Adipose tissue (tissue), 3 donors: ENCODE measurements around the gene MSMO1. TPM values are rescaled to one million over a fixed set of nuclear protein-coding genes. Genes with fewer than 3 reads are reported as not detected.
"Not testable (repeated sequence)": the region's sequence is repeated elsewhere in the genome, so short reads cannot be mapped to it uniquely, and the experiment has no call there.

Experiments
- H3K27ac ChIP-seq: one replicate; pipeline ENCODE4 v1.5.1; 2013; ENCODE audit warnings: low read depth, low read length
- WGBS, 3 donors: extraction: QIAGEN DNeasy Blood & Tissue Kit; methylation state at CpG; one replicate each; pipeline ENCODE4 v1.1.7; 2013; 5-methylcytosine and 5-hydroxymethylcytosine counted together
- polyA plus RNA-seq, 3 donors: library from polyadenylated mRNA; stranded (reverse); fragments of 200-250 nt; gene quantifications; one replicate each; pipeline ENCODE4 v1.2.3, GENCODE V29; 2013
- donor health status: healthy with polysubstance abuse.
- donor health status: Bipolar disorder and iron deficiency.
- donor health status: healthy.

MSMO1 gene
- 10 to 100 TPM; 12.5 to 24.8 (median 14.8) TPM for polyA plus RNA-seq

DNA sequence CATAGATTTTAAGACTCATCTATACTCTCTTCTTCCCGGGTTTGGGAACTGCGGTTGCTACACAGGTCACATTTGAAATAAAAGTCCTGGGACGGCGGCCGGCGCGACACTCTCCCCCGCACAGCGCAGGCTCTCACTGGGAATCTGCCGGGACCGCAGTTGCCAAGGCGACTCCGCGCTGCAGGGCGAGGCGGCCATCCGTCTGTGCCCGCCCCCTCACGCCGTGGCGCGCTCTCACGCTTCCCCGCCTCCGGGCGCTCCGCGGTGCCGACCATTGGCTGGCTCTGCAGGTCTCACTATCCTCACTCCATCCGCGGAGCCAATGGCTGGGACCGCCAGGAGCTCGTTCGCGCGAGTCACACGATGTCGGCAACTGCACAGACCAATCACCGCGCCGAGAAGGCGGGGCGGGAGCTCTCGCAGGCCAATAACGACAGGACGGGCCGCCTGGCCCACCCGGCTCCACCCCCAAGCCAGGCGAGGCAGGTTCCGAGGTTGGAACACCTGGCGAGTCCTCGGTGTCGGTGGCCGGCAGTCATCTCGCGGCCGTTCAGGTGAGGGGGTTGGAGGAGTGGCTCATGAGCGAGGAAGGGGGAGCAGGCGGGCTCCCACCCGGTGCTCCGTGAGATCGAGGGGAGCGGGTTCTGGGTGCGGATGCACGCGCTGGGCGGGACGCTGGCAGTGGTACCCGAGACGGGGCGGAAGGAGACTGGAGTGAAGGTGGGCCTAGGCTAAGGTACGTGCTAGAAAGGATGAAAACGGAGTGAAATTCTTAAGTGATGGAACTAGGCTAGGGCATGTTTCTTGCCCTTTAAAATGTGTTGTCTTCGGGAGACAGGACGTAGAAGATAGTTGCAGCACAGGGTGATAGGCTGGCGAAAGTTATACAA lies at the start of gene MSMO1:
Gene MSMO1 (plus strand): TSS at position 459 of the 890 bp plus-strand sequence. CDS start 5,702 bp downstream, outside the sequence.
- 0% methylated on average over 76 of the region's 76 CpGs for WGBS, 3 donors
- no peak within 1 kb of the TSS for H3K27ac ChIP-seq

DNA sequence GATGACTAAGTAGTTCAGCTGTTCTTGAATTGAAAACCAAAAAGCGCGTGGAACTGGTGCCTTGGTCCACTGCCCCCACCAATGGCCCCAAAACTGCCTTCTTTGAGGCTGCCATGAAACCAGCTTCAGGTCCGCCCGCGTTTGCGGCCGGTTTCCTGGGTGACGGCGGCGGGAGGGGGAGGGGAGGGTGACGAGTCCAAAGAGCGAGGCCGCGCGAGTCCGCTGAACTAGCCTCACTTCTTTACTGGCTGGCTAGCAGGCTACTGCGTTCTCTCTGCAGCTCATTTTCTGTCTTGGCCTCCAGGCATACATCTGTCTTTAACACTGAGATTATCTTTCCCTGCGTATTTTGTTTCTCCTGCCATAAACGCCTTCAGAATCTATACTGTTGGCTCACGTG lies 47.9 kb upstream of the MSMO1 start:
- WGBS, 3 donors, result 94 to 97% (median 95%) methylated on average over 20 of the region's 20 CpGs
- H3K27ac ChIP-seq, result not testable (repeated sequence)

- 94 to 100% (median 100%) methylated on average over 3 of the region's 3 CpGs for WGBS, 3 donors
- not testable (repeated sequence) for H3K27ac ChIP-seq
These were observed 42.8 kb upstream of the MSMO1 start for GRCh38 chr4:165284697-165285096.

DNA sequence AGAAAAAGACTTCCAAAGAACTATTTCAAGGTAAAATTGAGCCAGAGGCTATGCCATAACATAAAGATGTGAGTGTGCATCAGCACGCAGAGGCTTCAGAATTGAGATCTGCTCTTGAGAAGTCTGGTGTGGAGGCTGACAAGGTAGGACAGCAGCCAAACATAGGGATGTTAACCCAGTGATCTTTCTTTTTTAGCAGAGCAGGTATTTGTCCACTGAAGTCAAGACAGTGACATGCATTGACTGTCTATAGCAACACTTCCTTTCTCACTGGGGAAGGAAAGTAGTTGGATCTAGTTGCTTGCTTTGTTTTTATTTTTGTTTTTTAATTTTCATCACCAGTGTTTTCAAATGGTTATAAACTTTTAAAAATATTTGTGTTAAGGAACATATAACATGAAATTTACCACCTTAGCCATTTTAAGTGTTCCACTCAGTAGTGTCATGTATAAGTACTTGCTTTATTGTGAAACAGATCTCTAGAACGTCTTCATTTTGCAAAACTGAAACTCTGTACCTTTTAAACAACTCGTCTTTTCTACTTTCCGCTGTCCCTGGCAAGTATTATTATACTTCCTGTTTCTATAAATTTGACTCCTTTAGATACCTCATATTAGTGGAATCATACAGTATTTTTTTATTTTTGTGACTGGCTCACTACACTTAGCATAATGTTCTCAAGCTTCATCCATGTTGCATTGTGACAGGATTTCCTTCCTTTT lies 40.7 kb upstream of the MSMO1 start:
- 71 to 91% (median 76%) methylated on average over 4 of the region's 4 CpGs for WGBS, 3 donors
- not testable (repeated sequence) for H3K27ac ChIP-seq

DNA sequence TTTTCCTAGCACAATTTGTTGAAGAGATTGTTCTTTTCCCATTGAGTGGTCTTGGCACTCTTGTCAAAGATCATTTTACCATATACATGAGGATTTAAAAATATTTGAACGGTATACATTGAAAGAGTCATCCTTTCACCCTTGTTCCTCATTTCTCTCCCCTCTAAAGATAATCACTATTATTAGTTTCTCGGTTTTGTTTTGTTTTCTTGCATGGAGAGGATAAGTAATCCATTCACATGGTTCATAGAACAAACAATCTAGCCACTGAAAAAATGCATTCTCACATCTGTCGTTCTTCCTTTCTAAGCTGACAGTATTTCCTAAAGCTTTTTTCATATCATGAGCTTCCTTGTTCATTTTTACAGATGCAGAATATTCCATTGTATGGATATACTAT lies 39.2 kb upstream of the MSMO1 start:
- no peak overlapping the region for H3K27ac ChIP-seq
- WGBS, 3 donors, result 61 to 73% (median 69%) methylated on average over 3 of the region's 3 CpGs

GRCh38 chr4:165288639-165289422 lies 38.6 kb upstream of the MSMO1 start:
- no peak overlapping the region for H3K27ac ChIP-seq

- H3K27ac ChIP-seq, result no peak overlapping the region
These were observed 38.1 kb upstream of the MSMO1 start for GRCh38 chr4:165289423-165289785.

DNA sequence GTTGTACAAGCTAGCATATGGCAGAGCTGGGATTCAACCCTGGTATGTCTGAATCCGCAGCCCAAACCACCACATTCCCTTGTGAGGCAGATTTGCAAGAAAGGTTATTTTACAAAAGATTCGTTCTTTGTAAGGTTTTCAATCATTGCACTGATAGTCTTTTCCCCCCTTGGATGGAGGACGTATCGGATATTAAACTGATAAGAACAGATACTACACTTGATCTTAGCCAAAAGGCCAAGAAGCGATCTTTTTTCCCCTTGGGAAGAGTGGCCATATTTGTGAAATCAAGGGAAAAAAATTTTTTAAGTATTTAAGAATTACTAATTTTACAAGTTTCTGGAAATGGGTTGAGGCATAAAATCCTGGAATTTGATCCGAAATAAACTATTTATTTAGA lies 34.4 kb upstream of the MSMO1 start:
- 96 to 98% (median 96%) methylated on average over 6 of the region's 6 CpGs for WGBS, 3 donors
- no peak overlapping the region for H3K27ac ChIP-seq

- H3K27ac ChIP-seq, result no peak overlapping the region
- 65 to 74% (median 74%) methylated on average over 2 of the region's 2 CpGs for WGBS, 3 donors
These were observed 33.4 kb upstream of the MSMO1 start for GRCh38 chr4:165293927-165294649.

- H3K27ac ChIP-seq, result no peak overlapping the region
- WGBS, 3 donors, result 46 to 51% (median 50%) methylated on average over 5 of the region's 5 CpGs
These were observed 32.6 kb upstream of the MSMO1 start for GRCh38 chr4:165294907-165295306.

DNA sequence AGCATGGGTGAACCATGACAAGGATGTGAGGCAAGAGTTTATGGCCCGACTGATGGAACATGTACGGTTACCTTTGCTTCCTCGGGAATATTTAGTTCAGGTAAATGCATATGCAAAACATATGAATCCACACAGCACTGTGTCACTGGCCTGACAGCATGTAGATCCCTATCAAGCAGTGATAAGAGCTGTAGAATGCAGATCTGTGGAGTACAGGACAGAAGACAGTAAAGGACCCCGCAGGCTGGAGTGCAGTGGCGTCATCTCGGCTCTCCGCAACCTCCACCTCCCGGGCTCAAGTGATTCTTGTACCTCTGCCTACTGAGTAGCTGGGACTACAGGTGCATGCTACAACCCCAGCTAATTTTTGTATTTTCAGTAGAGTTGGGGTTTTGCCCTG lies 29.8 kb upstream of the MSMO1 start:
- WGBS, 3 donors, result 95 to 98% (median 97%) methylated on average over 8 of the region's 8 CpGs
- no peak overlapping the region for H3K27ac ChIP-seq

DNA sequence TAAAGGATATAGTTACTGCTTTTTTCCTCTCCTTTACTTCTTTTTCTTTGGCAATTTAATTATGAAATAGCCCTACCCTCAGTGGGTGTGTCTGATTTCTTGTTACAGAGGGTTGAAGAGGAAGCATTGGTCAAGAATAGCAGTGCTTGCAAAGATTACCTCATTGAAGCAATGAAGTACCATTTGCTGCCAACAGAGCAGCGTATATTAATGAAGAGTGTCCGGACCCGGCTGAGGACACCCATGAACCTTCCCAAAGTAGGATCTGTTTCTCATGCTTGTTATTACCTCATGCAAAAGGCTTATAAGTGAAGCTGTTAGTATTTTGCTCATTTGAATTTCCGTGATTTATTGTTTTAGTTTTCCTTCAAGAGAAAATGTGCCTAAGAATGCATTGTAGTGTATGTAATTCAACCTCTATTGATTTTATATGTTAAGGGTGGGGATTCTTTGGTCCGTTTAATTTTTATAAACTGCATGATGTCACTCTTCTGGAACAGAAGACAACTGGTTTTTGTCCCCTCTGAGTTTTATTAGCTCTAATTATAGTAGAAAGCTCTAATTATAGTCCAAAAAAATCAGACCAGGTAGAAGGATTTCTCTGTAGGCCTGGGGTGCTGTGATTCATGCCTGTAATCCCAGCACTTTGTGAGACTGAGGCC lies 27.9 kb upstream of the MSMO1 start:
- WGBS, 3 donors, result 67 to 91% (median 76%) methylated on average over 5 of the region's 5 CpGs
- no peak overlapping the region for H3K27ac ChIP-seq

- H3K27ac ChIP-seq, result no peak overlapping the region
- WGBS, 3 donors, result 9 to 18% (median 9%) methylated on average over 1 of the region's 1 CpG
These were observed 25.6 kb upstream of the MSMO1 start for GRCh38 chr4:165301833-165302232.

DNA sequence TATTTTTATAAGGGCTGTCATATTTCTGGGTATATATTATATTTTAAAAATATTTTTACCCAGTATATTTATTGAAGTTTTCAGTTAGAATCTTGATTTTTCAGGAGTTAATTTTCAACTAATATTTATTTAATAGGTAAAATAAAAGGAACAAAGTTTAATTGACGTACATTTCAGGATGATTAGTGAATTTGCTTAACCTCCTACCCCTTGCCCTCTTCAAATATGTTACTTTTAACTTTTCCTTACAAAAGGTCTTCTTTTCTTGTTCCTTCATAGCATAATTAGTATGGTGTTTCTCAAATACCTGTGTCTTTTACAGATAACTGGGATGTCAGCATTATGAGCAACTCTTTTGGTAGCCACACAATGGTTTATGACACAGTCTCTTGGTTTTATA lies 24.8 kb upstream of the MSMO1 start:
- H3K27ac ChIP-seq, result no peak overlapping the region
- WGBS, 3 donors, result 62 to 95% (median 94%) methylated on average over 1 of the region's 1 CpG

DNA sequence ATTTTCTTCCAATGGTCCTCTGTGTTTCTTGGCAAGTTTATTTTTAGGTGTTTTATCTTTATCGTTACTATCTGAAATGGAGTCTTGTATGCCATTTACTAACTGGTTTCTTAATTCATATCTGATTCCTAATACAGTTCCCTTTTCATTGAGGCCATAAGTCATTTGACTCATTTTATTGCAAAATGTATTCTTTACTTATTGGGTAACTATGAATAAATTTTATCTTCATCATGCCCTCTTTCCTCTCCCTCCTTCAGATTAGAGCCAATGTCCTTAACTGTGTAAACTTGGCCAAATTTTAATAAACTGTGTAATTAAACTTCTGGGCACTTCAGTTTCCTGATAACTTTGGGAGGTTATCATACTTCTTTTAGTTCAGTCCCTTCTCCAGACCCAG lies 19.3 kb upstream of the MSMO1 start:
- no peak overlapping the region for H3K27ac ChIP-seq
- WGBS, 3 donors, result 62 to 90% (median 63%) methylated on average over 1 of the region's 1 CpG

GRCh38 chr4:165308606-165309005 lies 18.9 kb upstream of the MSMO1 start:
- 90 to 96% (median 92%) methylated on average over 2 of the region's 2 CpGs for WGBS, 3 donors

GRCh38 chr4:165309456-165309855 lies 18.0 kb upstream of the MSMO1 start:
- H3K27ac ChIP-seq, result no peak overlapping the region
- WGBS, 3 donors, result 95 to 99% (median 98%) methylated on average over 4 of the region's 4 CpGs

More at GRCh38 chr4:165308606-165309005, 18.9 kb upstream of the MSMO1 start:
- H3K27ac ChIP-seq, result no peak overlapping the region

DNA sequence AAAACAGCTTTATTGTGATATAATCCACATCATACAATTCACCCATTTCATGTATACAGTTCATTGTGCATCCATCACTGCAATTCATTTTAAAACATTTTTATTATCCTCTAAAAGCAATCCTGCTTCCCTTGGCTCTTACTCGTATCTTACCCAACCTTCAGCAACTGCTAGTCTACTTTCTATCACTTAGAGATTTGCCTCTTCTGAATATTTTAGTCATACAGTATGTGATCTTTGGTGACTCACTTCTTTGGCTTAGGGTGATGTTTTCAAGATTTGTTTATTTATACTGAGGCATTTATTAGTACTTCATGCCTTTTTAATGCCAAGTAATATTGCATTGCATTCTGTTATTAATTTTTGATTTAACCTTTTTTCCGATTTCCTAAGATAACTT lies 15.0 kb upstream of the MSMO1 start:
- 75 to 93% (median 79%) methylated on average over 2 of the region's 2 CpGs for WGBS, 3 donors
- H3K27ac ChIP-seq, result no peak overlapping the region
